Type B pancreatic cell (in vitro differentiated cells): ENCODE data around the gene RNF44. TPM values are rescaled to one million over a fixed set of nuclear protein-coding genes. Genes with fewer than 3 reads are reported as not detected.

ENCODE experiments used
- DNase-seq: peaks from one replicate; pipeline ENCODE4 v3.0.0; 2021; ENCODE audit warnings: mixed read lengths; ENCODE audit not compliant: unreplicated experiment; ENCODE audit errors: extremely low spot score
- H3K27ac Mint-ChIP-seq: 2 replicates; pipeline ENCODE4 v1.8.0; 2021; ENCODE audit warnings: mild to moderate bottlenecking, mixed read lengths
- H3K27me3 Mint-ChIP-seq: 2 replicates; pipeline ENCODE4 v1.8.0; 2021; ENCODE audit warnings: mixed read lengths
- H3K36me3 Mint-ChIP-seq: 2 replicates; pipeline ENCODE4 v1.8.0; 2021; ENCODE audit warnings: mixed read lengths
- H3K4me1 Mint-ChIP-seq: one replicate; pipeline ENCODE4 v1.8.0; 2021; ENCODE audit warnings: mixed read lengths; ENCODE audit not compliant: unreplicated experiment
- H3K4me3 Mint-ChIP-seq: 2 replicates; pipeline ENCODE4 v1.8.0; 2021; ENCODE audit warnings: mild to moderate bottlenecking, mixed read lengths
- H3K9me3 Mint-ChIP-seq: 2 replicates; pipeline ENCODE4 v1.8.0; 2021; ENCODE audit warnings: mixed read lengths
- total RNA-seq: library from RNA; stranded (reverse); gene quantifications from 2 replicates; pipeline ENCODE4 v1.2.1, GENCODE V29; 2021; ENCODE audit warnings: low replicate concordance
- TF ChIP-seq, protein P1 (sequence below): fragments of 200-600 bp; sonication (generic); conservative IDR thresholded peaks from 2 replicates; pipeline ENCODE4 v1.5.0; 2021; ENCODE audit warnings: antibody characterized with exemption, mild to moderate bottlenecking

Gene RNF44
- total RNA-seq, 1 donor from 2014 or later, result 103 TPM

- Mint-ChIP-seq H3K9me3 (no peaks in the 10 kb centered on the region), H3K27me3 (no peaks in the 10 kb centered on the region), H3K27ac (no peak overlapping the region), H3K36me3 (no peaks in the 10 kb centered on the region), H3K4me1 (peaks cover 14% of the 10 kb centered on the region), H3K4me3 (no peak overlapping the region)
- no peak for DNase-seq
- TF ChIP-seq, protein P1, sequence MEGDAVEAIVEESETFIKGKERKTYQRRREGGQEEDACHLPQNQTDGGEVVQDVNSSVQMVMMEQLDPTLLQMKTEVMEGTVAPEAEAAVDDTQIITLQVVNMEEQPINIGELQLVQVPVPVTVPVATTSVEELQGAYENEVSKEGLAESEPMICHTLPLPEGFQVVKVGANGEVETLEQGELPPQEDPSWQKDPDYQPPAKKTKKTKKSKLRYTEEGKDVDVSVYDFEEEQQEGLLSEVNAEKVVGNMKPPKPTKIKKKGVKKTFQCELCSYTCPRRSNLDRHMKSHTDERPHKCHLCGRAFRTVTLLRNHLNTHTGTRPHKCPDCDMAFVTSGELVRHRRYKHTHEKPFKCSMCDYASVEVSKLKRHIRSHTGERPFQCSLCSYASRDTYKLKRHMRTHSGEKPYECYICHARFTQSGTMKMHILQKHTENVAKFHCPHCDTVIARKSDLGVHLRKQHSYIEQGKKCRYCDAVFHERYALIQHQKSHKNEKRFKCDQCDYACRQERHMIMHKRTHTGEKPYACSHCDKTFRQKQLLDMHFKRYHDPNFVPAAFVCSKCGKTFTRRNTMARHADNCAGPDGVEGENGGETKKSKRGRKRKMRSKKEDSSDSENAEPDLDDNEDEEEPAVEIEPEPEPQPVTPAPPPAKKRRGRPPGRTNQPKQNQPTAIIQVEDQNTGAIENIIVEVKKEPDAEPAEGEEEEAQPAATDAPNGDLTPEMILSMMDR, result no peak
Observed at GRCh38 chr5:176550275-176550831, 13.2 kb upstream of the RNF44 start.

DNA sequence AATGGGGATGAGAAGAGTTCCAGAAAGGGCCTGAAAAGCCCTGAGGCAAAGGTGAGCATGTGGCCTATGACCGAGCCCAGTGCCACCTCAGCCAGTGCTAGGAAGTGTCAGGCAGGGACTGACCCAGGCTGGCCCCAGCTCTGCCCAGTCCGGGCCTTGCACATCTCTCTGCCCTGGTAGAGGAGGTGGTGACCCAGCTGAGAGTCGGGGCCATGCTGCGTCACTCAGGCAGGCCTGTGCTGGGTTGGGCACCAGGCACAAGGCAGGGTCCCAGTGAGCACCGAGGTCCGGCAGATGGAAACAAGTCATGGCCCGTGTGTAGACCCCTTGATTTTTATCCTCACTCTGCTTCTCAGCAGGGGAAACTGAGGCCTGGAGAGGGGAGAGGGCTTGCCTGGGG is 12.7 kb upstream of the RNF44 start:
- H3K4me3 Mint-ChIP-seq, result no peak overlapping the region
- H3K27ac Mint-ChIP-seq, result no peak overlapping the region
- no peaks in the 10 kb centered on the region for H3K27me3 Mint-ChIP-seq
- no peak for DNase-seq
- TF ChIP-seq, protein P1, result no peak
- peaks cover 10% of the 10 kb centered on the region for H3K4me1 Mint-ChIP-seq
- H3K9me3 Mint-ChIP-seq, result no peaks in the 10 kb centered on the region
- no peaks in the 10 kb centered on the region for H3K36me3 Mint-ChIP-seq

DNA sequence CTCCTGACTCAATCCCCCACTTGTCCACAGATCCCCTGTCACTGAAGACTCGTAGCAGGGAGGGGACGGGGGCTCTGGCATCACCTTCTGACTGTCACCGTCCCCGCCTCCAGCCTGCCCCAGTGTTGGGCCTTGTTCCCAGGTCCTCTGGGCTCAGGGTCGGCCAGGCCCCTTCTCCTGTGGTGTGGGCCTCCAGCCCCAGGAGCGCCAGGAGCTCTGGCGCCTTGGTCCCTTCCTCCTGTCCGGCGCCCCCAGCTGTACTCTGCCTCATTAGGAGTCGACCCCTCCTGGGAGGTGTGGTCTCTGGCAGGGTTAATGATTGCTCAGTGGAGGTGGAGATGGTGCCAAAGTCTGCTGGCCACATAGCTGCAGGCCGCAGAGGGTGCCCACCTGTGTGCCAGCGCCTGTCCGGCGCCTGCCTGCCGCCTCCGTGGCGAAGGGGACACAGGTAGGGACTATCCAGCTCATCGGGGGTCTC is 11.8 kb upstream of the RNF44 start, which contains the start of gene CDHR2:
Gene CDHR2 (plus strand): TSS at position 376 of the 478 bp plus-strand sequence. CDS start 16,011 bp downstream, outside the sequence.
- peaks cover 15% of the 10 kb centered on the region for H3K4me1 Mint-ChIP-seq
- no peak for DNase-seq
- H3K9me3 Mint-ChIP-seq, result no peaks in the 10 kb centered on the region
- no peak within 1 kb of the TSS for H3K4me3 Mint-ChIP-seq
- no peak within 1 kb of the TSS for H3K27ac Mint-ChIP-seq
- no peaks in the 10 kb centered on the region for H3K27me3 Mint-ChIP-seq
- no peaks in the 10 kb centered on the region for H3K36me3 Mint-ChIP-seq
- TF ChIP-seq, protein P1, result no peak

DNA sequence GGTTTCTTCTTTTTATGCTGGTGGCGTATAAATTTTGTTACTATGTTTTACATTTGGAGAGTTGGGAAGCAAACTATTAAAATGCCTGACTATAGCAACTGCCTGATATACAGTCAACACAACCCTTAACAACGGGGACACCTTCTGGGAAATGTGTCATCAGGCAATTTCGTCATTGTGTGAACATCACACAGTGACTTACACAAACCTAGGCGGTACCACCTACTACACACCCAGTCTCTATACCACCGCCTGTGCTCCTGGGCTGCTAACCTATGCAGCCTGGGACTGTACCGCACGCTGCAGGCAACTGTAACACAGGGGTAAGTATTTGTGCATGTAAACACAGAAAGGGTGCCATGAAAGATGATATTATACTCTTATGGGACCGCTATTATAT is 10.6 kb upstream of the RNF44 start:
- Mint-ChIP-seq H3K9me3 (no peaks in the 10 kb centered on the region), H3K27ac (peak overlapping the region; percentile 33), H3K27me3 (no peaks in the 10 kb centered on the region), H3K36me3 (no peaks in the 10 kb centered on the region), H3K4me3 (no peak overlapping the region), H3K4me1 (peaks cover 7% of the 10 kb centered on the region)
- TF ChIP-seq, protein P1, result no peak
- DNase-seq, result no peak

- no peaks in the 10 kb centered on the region for H3K36me3 Mint-ChIP-seq
- TF ChIP-seq, protein P1, result no peak
- no peak for DNase-seq
- H3K4me3 Mint-ChIP-seq, result peak overlapping the region; percentile 52
- H3K27me3 Mint-ChIP-seq, result no peaks in the 10 kb centered on the region
- H3K9me3 Mint-ChIP-seq, result no peaks in the 10 kb centered on the region
- peak overlapping the region; percentile 82 for H3K27ac Mint-ChIP-seq
- peaks cover 23% of the 10 kb centered on the region for H3K4me1 Mint-ChIP-seq
Observed at GRCh38 chr5:176545737-176546509, 8.7 kb upstream of the RNF44 start.
